SK-N-SH treated with all-trans-retinoic acid at 6 μM for 48 hours (cell line): ENCODE data around the gene FGB.

ENCODE experiments used
- ATAC-seq: fragments of 200-7000 bp; cut with Tn5 transposase; 3 replicates; pipeline ENCODE4 v1.9.1; 2020; ENCODE audit warnings: mild to moderate bottlenecking, moderate library complexity
- ARNTL ChIP-seq: fragments of 450-650 bp; formaldehyde crosslinking; IDR thresholded peaks from 2 replicates; pipeline ENCODE4 v1.5.0; 2020; ENCODE audit warnings: low read depth, mild to moderate bottlenecking, moderate library complexity, borderline replicate concordance
- BACH2 ChIP-seq: fragments of 250-450 bp; sonication (Bioruptor Pico); IDR thresholded peaks from 2 replicates; pipeline ENCODE4 v1.9.0; 2021; ENCODE audit warnings: mild to moderate bottlenecking, borderline replicate concordance
- CREB5 ChIP-seq: fragments of 250-450 bp; sonication (Bioruptor Pico); IDR thresholded peaks from 2 replicates; pipeline ENCODE4 v1.5.1; 2020; ENCODE audit warnings: low read depth, mild to moderate bottlenecking, moderate library complexity
- CSRNP3 ChIP-seq: fragments of 250-450 bp; sonication (Bioruptor Pico); IDR thresholded peaks from 2 replicates; pipeline ENCODE4 v1.5.1; 2021; ENCODE audit warnings: mild to moderate bottlenecking, moderate library complexity
- ESRRG ChIP-seq: fragments of 250-450 bp; sonication (Bioruptor Pico); IDR thresholded peaks from 2 replicates; pipeline ENCODE4 v1.6.1; 2021; ENCODE audit warnings: mild to moderate bottlenecking
- ISL1 ChIP-seq: fragments of 250-450 bp; sonication (Bioruptor Pico); IDR thresholded peaks from 2 replicates; pipeline ENCODE4 v2.1.2; 2022; ENCODE audit warnings: mild to moderate bottlenecking, moderate library complexity
- OSR1 ChIP-seq: fragments of 250-450 bp; sonication (Bioruptor Pico); IDR thresholded peaks from 2 replicates; pipeline ENCODE4 v1.8.0; 2022; ENCODE audit warnings: moderate library complexity, mild to moderate bottlenecking, inconsistent platforms
- PATZ1 ChIP-seq: fragments of 250-450 bp; sonication (Bioruptor Pico); IDR thresholded peaks from 2 replicates; pipeline ENCODE4 v1.8.0; 2020; ENCODE audit warnings: mild to moderate bottlenecking, moderate library complexity, borderline replicate concordance
- PPARA ChIP-seq: fragments of 250-450 bp; sonication (Bioruptor Pico); IDR thresholded peaks from 2 replicates; pipeline ENCODE4 v1.5.0; 2020; ENCODE audit warnings: mild to moderate bottlenecking, borderline replicate concordance
- RARB ChIP-seq: fragments of 250-450 bp; sonication (Bioruptor Pico); IDR thresholded peaks from 2 replicates; pipeline ENCODE4 v1.8.0; 2021; ENCODE audit warnings: mild to moderate bottlenecking, moderate library complexity
- SNAI2 ChIP-seq: fragments of 250-450 bp; sonication (Bioruptor Pico); IDR thresholded peaks from 2 replicates; pipeline ENCODE4 v1.5.0; 2020; ENCODE audit warnings: mild to moderate bottlenecking, moderate library complexity
- TCF4 ChIP-seq: fragments of 250-450 bp; sonication (Bioruptor Pico); IDR thresholded peaks from 2 replicates; pipeline ENCODE4 v1.8.0; 2021; ENCODE audit warnings: mild to moderate bottlenecking, moderate library complexity, borderline replicate concordance
- TOX ChIP-seq: fragments of 250-450 bp; sonication (Bioruptor Pico); IDR thresholded peaks from 2 replicates; pipeline ENCODE4 v1.8.0; 2021; ENCODE audit warnings: mild to moderate bottlenecking, moderate library complexity, borderline replicate concordance
- TSHZ2 ChIP-seq: fragments of 250-450 bp; sonication (Bioruptor Pico); IDR thresholded peaks from 2 replicates; pipeline ENCODE4 v1.5.0; 2020; ENCODE audit warnings: mild to moderate bottlenecking, moderate library complexity
- ZC3H10 ChIP-seq: fragments of 250-450 bp; sonication (Bioruptor Pico); IDR thresholded peaks from 2 replicates; pipeline ENCODE4 v1.5.1; 2021; ENCODE audit warnings: mild to moderate bottlenecking, moderate library complexity
- ZFP3 ChIP-seq: fragments of 250-450 bp; sonication (Bioruptor Pico); IDR thresholded peaks from 2 replicates; pipeline ENCODE4 v1.5.0; 2020; ENCODE audit warnings: mild to moderate bottlenecking, moderate library complexity
- ZFP30 ChIP-seq: fragments of 450-650 bp; formaldehyde crosslinking; IDR thresholded peaks from 2 replicates; pipeline ENCODE4 v1.5.0; 2022; ENCODE audit warnings: mild to moderate bottlenecking, moderate library complexity
- ZNF565 ChIP-seq: fragments of 450-650 bp; formaldehyde crosslinking; conservative IDR thresholded peaks from 2 replicates; pipeline ENCODE4 v1.5.0; 2020; ENCODE audit warnings: low read depth, mild to moderate bottlenecking, moderate library complexity
- ZNF70 ChIP-seq: fragments of 450-650 bp; formaldehyde crosslinking; IDR thresholded peaks from 2 replicates; pipeline ENCODE4 v1.5.0; 2020; ENCODE audit warnings: mild to moderate bottlenecking, moderate library complexity
- ZNF8 ChIP-seq: fragments of 450-650 bp; formaldehyde crosslinking; IDR thresholded peaks from 2 replicates; pipeline ENCODE4 v1.5.0; 2020; ENCODE audit warnings: mild to moderate bottlenecking, moderate library complexity
- TF ChIP-seq, protein P1 (sequence below): fragments of 250-450 bp; sonication (Bioruptor Pico); IDR thresholded peaks from 2 replicates; pipeline ENCODE4 v1.8.0; 2021; ENCODE audit warnings: low read depth, mild to moderate bottlenecking, moderate library complexity, borderline replicate concordance

Gene FGB

GRCh38 chr4:154616287-154616686 is 53.5 kb downstream of the FGB start:
- ATAC-seq = no peak

GRCh38 chr4:154616731-154617130 is 53.9 kb downstream of the FGB start:
- ATAC-seq = no peak
- TF ChIP-seq SNAI2 (CRISPR knock-in tag) (no peak), TSHZ2 (no peak), CREB5 (CRISPR knock-in tag) (no peak), RARB (CRISPR knock-in tag) (no peak), BACH2 (no peak), ZNF8 (CRISPR knock-in tag) (no peak), PPARA (CRISPR knock-in tag) (no peak), ZFP30 (CRISPR knock-in tag) (no peak)

More at GRCh38 chr4:154616287-154616686, 53.5 kb downstream of the FGB start:
- TF ChIP-seq BACH2 = no peak
- TF ChIP-seq ZC3H10 (CRISPR knock-in tag) = no peak
- TF ChIP-seq, protein P1, sequence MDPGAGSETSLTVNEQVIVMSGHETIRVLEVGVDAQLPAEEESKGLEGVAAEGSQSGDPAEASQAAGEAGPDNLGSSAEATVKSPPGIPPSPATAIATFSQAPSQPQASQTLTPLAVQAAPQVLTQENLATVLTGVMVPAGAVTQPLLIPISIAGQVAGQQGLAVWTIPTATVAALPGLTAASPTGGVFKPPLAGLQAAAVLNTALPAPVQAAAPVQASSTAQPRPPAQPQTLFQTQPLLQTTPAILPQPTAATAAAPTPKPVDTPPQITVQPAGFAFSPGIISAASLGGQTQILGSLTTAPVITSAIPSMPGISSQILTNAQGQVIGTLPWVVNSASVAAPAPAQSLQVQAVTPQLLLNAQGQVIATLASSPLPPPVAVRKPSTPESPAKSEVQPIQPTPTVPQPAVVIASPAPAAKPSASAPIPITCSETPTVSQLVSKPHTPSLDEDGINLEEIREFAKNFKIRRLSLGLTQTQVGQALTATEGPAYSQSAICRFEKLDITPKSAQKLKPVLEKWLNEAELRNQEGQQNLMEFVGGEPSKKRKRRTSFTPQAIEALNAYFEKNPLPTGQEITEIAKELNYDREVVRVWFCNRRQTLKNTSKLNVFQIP (CRISPR knock-in tag) = no peak
- TF ChIP-seq RARB (CRISPR knock-in tag) = no peak
- TF ChIP-seq ESRRG (CRISPR knock-in tag) = no peak
- no peak for TF ChIP-seq CREB5 (CRISPR knock-in tag)
- no peak for TF ChIP-seq ISL1 (CRISPR knock-in tag)
- no peak for TF ChIP-seq TSHZ2
- no peak for TF ChIP-seq TCF4 (CRISPR knock-in tag)
- no peak for TF ChIP-seq ZNF70 (CRISPR knock-in tag)
- TF ChIP-seq PPARA (CRISPR knock-in tag) = no peak
- no peak for TF ChIP-seq CSRNP3 (CRISPR knock-in tag)
- no peak for TF ChIP-seq ARNTL (CRISPR knock-in tag)
- no peak for TF ChIP-seq ZNF565 (CRISPR knock-in tag)
- TF ChIP-seq TOX (CRISPR knock-in tag) = no peak
- TF ChIP-seq ZFP3 (CRISPR knock-in tag) = no peak
- no peak for TF ChIP-seq ZNF8 (CRISPR knock-in tag)
- TF ChIP-seq PATZ1 = no peak
- no peak for TF ChIP-seq OSR1 (CRISPR knock-in tag)
